RCC 7860 (cell line): ENCODE results near the gene CHD6.

Experiments used
- DNase-seq: peaks from one replicate; pipeline ENCODE4 v3.0.0-alpha.2; 2015; ENCODE audit warnings: low spot score
- FAIRE-seq: peaks from 2 replicates; lab custom pipeline; 2012; peaks lifted over from hg19 to GRCh38; lab: Jason Lieb, UNC

The CHD6 gene

GRCh38 chr20:41428285-41428684, 189.9 kb downstream of the CHD6 start:
- FAIRE-seq (no peak), DNase-seq (peak; percentile 81)

GRCh38 chr20:41427833-41428232, 190.3 kb downstream of the CHD6 start:
- no peak for DNase-seq
- FAIRE-seq, result no peak

- DNase-seq, result no peak
- FAIRE-seq, result no peak
Measured at GRCh38 chr20:41426976-41427375, 191.2 kb downstream of the CHD6 start.

GRCh38 chr20:41426086-41426830, 191.9 kb downstream of the CHD6 start:
- DNase-seq (no peak), FAIRE-seq (no peak)

- FAIRE-seq (no peak), DNase-seq (no peak)
Measured at GRCh38 chr20:41425180-41425884, 192.8 kb downstream of the CHD6 start.

GRCh38 chr20:41424546-41424945, 193.6 kb downstream of the CHD6 start:
- no peak for DNase-seq

GRCh38 chr20:41424011-41424410, 194.2 kb downstream of the CHD6 start:
- peak; percentile 57 for FAIRE-seq

More at GRCh38 chr20:41424546-41424945, 193.6 kb downstream of the CHD6 start:
- FAIRE-seq, result no peak

GRCh38 chr20:41422953-41423352, 195.2 kb downstream of the CHD6 start:
- FAIRE-seq (no peak), DNase-seq (no peak)

More at GRCh38 chr20:41424011-41424410, 194.2 kb downstream of the CHD6 start:
- DNase-seq, result peak; percentile 77

GRCh38 chr20:41418739-41419293, 199.4 kb downstream of the CHD6 start:
- FAIRE-seq, result no peak

GRCh38 chr20:41418031-41418430, 200.1 kb downstream of the CHD6 start:
- FAIRE-seq (no peak), DNase-seq (no peak)

More at GRCh38 chr20:41418739-41419293, 199.4 kb downstream of the CHD6 start:
- DNase-seq, result no peak

- FAIRE-seq (no peak), DNase-seq (no peak)
Measured at GRCh38 chr20:41415191-41415590, 203.0 kb downstream of the CHD6 start.

GRCh38 chr20:41413169-41413568, 205.0 kb downstream of the CHD6 start:
- no peak for FAIRE-seq

GRCh38 chr20:41412324-41413120, 205.7 kb downstream of the CHD6 start:
- FAIRE-seq (no peak), DNase-seq (no peak)

More at GRCh38 chr20:41413169-41413568, 205.0 kb downstream of the CHD6 start:
- DNase-seq, result no peak

- FAIRE-seq (no peak), DNase-seq (no peak)
Measured at GRCh38 chr20:41411391-41411847, 206.8 kb downstream of the CHD6 start.

GRCh38 chr20:41408986-41409385, 209.2 kb downstream of the CHD6 start:
- FAIRE-seq (no peak), DNase-seq (no peak)

GRCh38 chr20:41408156-41408794, 209.9 kb downstream of the CHD6 start:
- FAIRE-seq, result no peak

GRCh38 chr20:41407607-41408006, 210.6 kb downstream of the CHD6 start:
- FAIRE-seq, result no peak
- no peak for DNase-seq

More at GRCh38 chr20:41408156-41408794, 209.9 kb downstream of the CHD6 start:
- no peak for DNase-seq

- DNase-seq (no peak), FAIRE-seq (no peak)
Measured at GRCh38 chr20:41406896-41407444, 211.2 kb downstream of the CHD6 start.

GRCh38 chr20:41406353-41406752, 211.8 kb downstream of the CHD6 start:
- DNase-seq (no peak), FAIRE-seq (no peak)

GRCh38 chr20:41405436-41405835, 212.7 kb downstream of the CHD6 start:
- DNase-seq (no peak), FAIRE-seq (no peak)
